SK-N-SH (cell line): Measurements from ENCODE around the gene LNX2. TPM values are rescaled to one million over a fixed set of nuclear protein-coding genes. Genes with fewer than 3 reads are reported as not detected.

ENCODE experiments used
- polyA plus RNA-seq, 3 experiments: library from polyadenylated mRNA; depleted of rRNA; stranded (reverse); fragments of >200 nt; gene quantifications; 2 replicates each; pipeline ENCODE4 v1.2.3, GENCODE V29; 2012

Gene LNX2
- polyA plus RNA-seq, 1 of the 3 experiments (the other 2 are of a cell fraction), result 3.7 TPM

Other genes starting within 250 kb of the LNX2 start
- 57.1 and 75.4 TPM in 2 replicates for gene GTF3A, start 195.9 kb downstream of the LNX2 start, polyA plus RNA-seq (2012; rRNA removed)
- gene MTIF3, start 170.0 kb downstream of the LNX2 start, polyA plus RNA-seq (2012; rRNA removed), result 29.5 and 35.6 TPM in 2 replicates
- 143 and 150 TPM in 2 replicates for gene POLR1D, start 1.4 kb upstream of the LNX2 start, polyA plus RNA-seq (2012; rRNA removed)
- gene GSX1, start 172.0 kb upstream of the LNX2 start, polyA plus RNA-seq (2012; rRNA removed), result not detected in 2 replicates